HepG2 (cell line): ENCODE results near the gene CCDC117. TPM values are rescaled to one million over a fixed set of nuclear protein-coding genes. Genes with fewer than 3 reads are reported as not detected.

ENCODE experiments used
- ATAC-seq: fragments of 200-7000 bp; cut with Tn5 transposase; 3 replicates; pipeline ENCODE4 v1.9.1; 2020; ENCODE audit warnings: mild to moderate bottlenecking, moderate library complexity
- BruUV-seq: library from RNA; stranded (reverse); fragments of 400-500 nt; replicated peaks from 2 replicates; lab custom pipeline; 2021; lab: Mats Ljungman, UMichigan
- CTCF ChIA-PET: fragments of 300-600 bp; formaldehyde crosslinking; extraction: SDS; loops from one replicate; lab custom pipeline; 2021; ENCODE audit warnings: low total read pairs, inconsistent platforms, low intra/inter-chr PET ratio; lab: Yijun Ruan, JAX
- POLR2A ChIA-PET: fragments of 350-600 bp; sonication (Branson Sonifier 250); formaldehyde crosslinking; loops from one replicate; lab custom pipeline; 2020; ENCODE audit warnings: antibody characterized with exemption, inconsistent platforms; lab: Yijun Ruan, JAX
- DNase-seq: peaks from one replicate; pipeline ENCODE4 v3.0.0-alpha.2; 2015; ENCODE audit warnings: low spot score
- FAIRE-seq: peaks from 3 replicates; lab custom pipeline; 2011; peaks lifted over from hg19 to GRCh38; lab: Jason Lieb, UNC
- H2AFZ ChIP-seq: one replicate; pipeline ENCODE4 v1.6.1; 2011; ENCODE audit warnings: low read length, inconsistent platforms
- H3K27ac ChIP-seq: fragments of 300-600 bp; 3 replicates; pipeline ENCODE4 v1.8.0; 2011; ENCODE audit warnings: mixed run types, mild to moderate bottlenecking, mixed read lengths, low read length, inconsistent platforms; ENCODE audit not compliant: insufficient read depth; ENCODE audit errors: extremely low read length
- H3K27me3 ChIP-seq, 2 experiments: fragments of 200-600 bp in 1 of 2; 2 replicates in 1 of 2; 3 replicates in 1 of 2; pipeline versions ENCODE4 v1.6.0 to v1.8.0; 2011; ENCODE audit warnings: low read length in 2 of 2, mild to moderate bottlenecking in 2 of 2, moderate library complexity in 2 of 2, inconsistent platforms in 1 of 2; ENCODE audit not compliant: insufficient read depth in 2 of 2, control insufficient read depth in 1 of 2
- H3K36me3 ChIP-seq, 2 experiments: fragments of 200-600 bp in 1 of 2; replicated peaks in 1 of 2; 2 replicates in 1 of 2; 3 replicates in 1 of 2; pipeline versions ENCODE4 v1.5.1 to v1.8.0; 2011; ENCODE audit warnings: low read length in 2 of 2, inconsistent platforms in 1 of 2; ENCODE audit not compliant: insufficient read depth in 2 of 2, control insufficient read depth in 1 of 2
- H3K4me1 ChIP-seq: 2 replicates; pipeline ENCODE4 v1.5.1; 2012; ENCODE audit warnings: low read length, inconsistent platforms; ENCODE audit not compliant: insufficient read depth
- H3K4me2 ChIP-seq: 2 replicates; pipeline ENCODE4 v1.6.0; 2011; ENCODE audit warnings: low read depth, low read length, inconsistent platforms
- H3K4me3 ChIP-seq, 3 experiments: fragments of 200-600 bp in 1 of 3; sonication (generic), shearing (Covaris generic) in 1 of 3; replicated peaks in 1 of 3; 2 replicates each; pipeline ENCODE4 v1.5.1; 2011 to 2016; ENCODE audit warnings: low read length in 3 of 3, inconsistent platforms in 2 of 3, low read depth in 2 of 3, mild to moderate bottlenecking in 2 of 3, control low read depth in 1 of 3, mixed read lengths in 1 of 3; ENCODE audit not compliant: insufficient read depth in 1 of 3
- H3K79me2 ChIP-seq: one replicate; pipeline ENCODE4 v1.6.1; 2011; ENCODE audit warnings: low read length, inconsistent platforms; ENCODE audit not compliant: insufficient read depth
- H3K9ac ChIP-seq: 2 replicates; pipeline ENCODE4 v1.6.0; 2011; ENCODE audit warnings: mild to moderate bottlenecking, low read depth, low read length, inconsistent platforms; ENCODE audit not compliant: insufficient read depth
- H3K9me3 ChIP-seq: 2 replicates; pipeline ENCODE4 v1.5.1; 2012; ENCODE audit warnings: mild to moderate bottlenecking, low read length
- H4K20me1 ChIP-seq: 2 replicates; pipeline ENCODE4 v1.6.0; 2011; ENCODE audit warnings: inconsistent platforms, mild to moderate bottlenecking, low read length, moderate library complexity; ENCODE audit not compliant: insufficient read depth
- ATAD3A ChIP-seq: sonication (generic); formaldehyde crosslinking; IDR thresholded peaks from 2 replicates; pipeline ENCODE4 v1.4.0; 2020; ENCODE audit warnings: missing genetic modification reagents
- ESRRA ChIP-seq: sonication (generic); formaldehyde crosslinking; IDR thresholded peaks from 2 replicates; pipeline ENCODE4 v1.5.1; 2020; ENCODE audit warnings: mild to moderate bottlenecking, low read depth, missing genetic modification reagents
- IKZF5 ChIP-seq: IDR thresholded peaks from 2 replicates; pipeline ENCODE4 v1.6.1; 2018; ENCODE audit warnings: missing genetic modification reagents, mild to moderate bottlenecking, missing compliant biosample characterization
- MATR3 ChIP-seq: sonication (generic); formaldehyde crosslinking; IDR thresholded peaks from 2 replicates; pipeline ENCODE4 v1.4.0; 2020; ENCODE audit warnings: missing genetic modification reagents
- MYPOP ChIP-seq: sonication (generic); formaldehyde crosslinking; IDR thresholded peaks from 2 replicates; pipeline ENCODE4 v1.8.1; 2023; ENCODE audit warnings: mild to moderate bottlenecking, moderate library complexity, missing genetic modification reagents
- PATZ1 ChIP-seq: sonication (generic); formaldehyde crosslinking; IDR thresholded peaks from 2 replicates; pipeline ENCODE4 v1.4.0; 2020; ENCODE audit warnings: missing genetic modification reagents
- TEAD3 ChIP-seq: optimal IDR thresholded peaks from 2 replicates; pipeline ENCODE3; 2016; ENCODE audit warnings: borderline replicate concordance
- ZNF841 ChIP-seq: sonication (generic); formaldehyde crosslinking; IDR thresholded peaks from 2 replicates; pipeline ENCODE4 v1.8.1; 2023; ENCODE audit warnings: missing genetic modification reagents, borderline replicate concordance
- ZNF883 ChIP-seq: sonication (generic); formaldehyde crosslinking; IDR thresholded peaks from 2 replicates; pipeline ENCODE4 v1.5.1; 2020; ENCODE audit warnings: mild to moderate bottlenecking, missing genetic modification reagents; ENCODE audit errors: not compliant biosample characterization
- whole genome bisulfite sequencing: methylation state at CpG from one replicate; pipeline ENCODE4 v1.1.6; 2017; ENCODE audit warnings: low lambda C conversion rate; 5-methylcytosine and 5-hydroxymethylcytosine counted together
- in situ Hi-C: cut with HindIII; loops from 2 replicates; pipeline ENCODE4 v1.10.0; 2017; ENCODE audit warnings: low pct_unique_long_range_greater_than_20kb; ENCODE audit not compliant: extremely low pct_ligation_motif_present
- intact Hi-C: fragments of 100-400 bp; cut with micrococcal nuclease; formaldehyde crosslinking; loops from one replicate; pipeline ENCODE4 v1.10.0; 2022; ENCODE audit not compliant: unreplicated experiment
- polyA plus RNA-seq, 8 experiments: library from polyadenylated mRNA; depleted of rRNA in 3 of 8; stranded (reverse) in 7 of 8; unstranded in 1 of 8; fragments of >200 nt; fragmentation: Illumina TruSeq in 4 of 8; extraction: Trizol in 4 of 8; gene quantifications; 2 replicates each; pipeline versions ENCODE4 v1.2.1 to v1.2.3, GENCODE V29; 2011 to 2016; ENCODE audit warnings: low read depth in 4 of 8, missing spikeins in 1 of 8, mixed read lengths in 1 of 8; ENCODE audit not compliant: insufficient read depth in 1 of 8
- total RNA-seq, 5 experiments: library from RNA; depleted of rRNA; stranded (reverse); fragments of >200 nt; fragmentation: Illumina TruSeq; extraction: Trizol; gene quantifications; 2 replicates each; pipeline ENCODE4 v1.2.3, GENCODE V29; 2016; ENCODE audit warnings: low read depth in 1 of 5

CCDC117 gene
- total and polyA plus RNA-seq, 2 of the 13 experiments (the other 11 are each of a cell fraction or from before 2014, with no cell fraction given), result 12.6 to 34.2 TPM

GRCh38 chr22:28833276-28833923, 60.9 kb downstream of the CCDC117 start:
- ChIA-PET POLR2A (interaction anchor here (2.2 kb wide), 1 partner anchor 33 kb away, joined by 6 read pairs; the partner anchor contains the start of gene XBP1), CTCF (no interaction called here)
- Histone ChIP-seq H3K36me3 (no peaks in the 10 kb centered on the region), H3K4me3 (no peak overlapping the region), H3K9ac (no peak overlapping the region), H3K4me2 (no peak overlapping the region), H3K4me1 (peaks cover 38% of the 10 kb centered on the region), H3K27ac (no peak overlapping the region), H2AFZ (no peak overlapping the region), H3K27me3 (no peaks in the 10 kb centered on the region), H3K79me2 (no peaks in the 10 kb centered on the region), H3K9me3 (no peaks in the 10 kb centered on the region), H4K20me1 (no peaks in the 10 kb centered on the region)
- DNase-seq, result no peak
- BruUV-seq, result no TSS peak
- TF ChIP-seq ZNF841 (CRISPR knock-in tag), result no peak
- no peak for TF ChIP-seq ZNF883 (CRISPR knock-in tag)
- no peak for TF ChIP-seq MYPOP (CRISPR knock-in tag)
- no peak for TF ChIP-seq ATAD3A
- TF ChIP-seq ESRRA (CRISPR knock-in tag), result no peak
- TF ChIP-seq PATZ1 (CRISPR knock-in tag), result no peak
- no peak for TF ChIP-seq MATR3 (CRISPR knock-in tag)
- no peak for TF ChIP-seq IKZF5 (CRISPR knock-in tag)
- TF ChIP-seq TEAD3 (CRISPR knock-in tag), result no peak
- no peak for ATAC-seq
- no peak for FAIRE-seq
- in situ Hi-C loops (no loop called here), intact Hi-C loops (no loop called here)
- WGBS, result 92% methylated on average over 3 of the region's 3 CpGs
